Nephron (organoid): ENCODE measurements around the gene RPS16.

Source experiments
- H3K27ac Mint-ChIP-seq, 3 experiments: 2 replicates each; pipeline ENCODE4 v1.8.0; 2020; ENCODE audit warnings: mixed read lengths in 3 of 3, mild to moderate bottlenecking in 2 of 3, moderate library complexity in 1 of 3
- H3K27me3 Mint-ChIP-seq: 2 replicates; pipeline ENCODE4 v1.8.0; 2021; ENCODE audit warnings: low read depth, mild to moderate bottlenecking, moderate library complexity, mixed read lengths
- H3K36me3 Mint-ChIP-seq: 2 replicates; pipeline ENCODE4 v1.8.0; 2020; ENCODE audit warnings: low read depth, mixed read lengths
- H3K4me1 Mint-ChIP-seq: 2 replicates; pipeline ENCODE4 v1.8.0; 2020; ENCODE audit warnings: mixed read lengths
- H3K4me3 Mint-ChIP-seq, 3 experiments: 2 replicates each; pipeline ENCODE4 v1.8.0; 2020; ENCODE audit warnings: mild to moderate bottlenecking in 3 of 3, mixed read lengths in 3 of 3, moderate library complexity in 2 of 3
- H3K9me3 Mint-ChIP-seq: 2 replicates; pipeline ENCODE4 v1.8.0; 2020; ENCODE audit warnings: mixed read lengths
- TF ChIP-seq, protein P1 (sequence below), 3 experiments: fragments of 200-600 bp; sonication (generic); IDR thresholded peaks; one replicate each; pipeline ENCODE4 v1.5.0; 2021; ENCODE audit warnings: antibody characterized with exemption in 3 of 3; ENCODE audit not compliant: unreplicated experiment in 3 of 3

Gene RPS16

DNA sequence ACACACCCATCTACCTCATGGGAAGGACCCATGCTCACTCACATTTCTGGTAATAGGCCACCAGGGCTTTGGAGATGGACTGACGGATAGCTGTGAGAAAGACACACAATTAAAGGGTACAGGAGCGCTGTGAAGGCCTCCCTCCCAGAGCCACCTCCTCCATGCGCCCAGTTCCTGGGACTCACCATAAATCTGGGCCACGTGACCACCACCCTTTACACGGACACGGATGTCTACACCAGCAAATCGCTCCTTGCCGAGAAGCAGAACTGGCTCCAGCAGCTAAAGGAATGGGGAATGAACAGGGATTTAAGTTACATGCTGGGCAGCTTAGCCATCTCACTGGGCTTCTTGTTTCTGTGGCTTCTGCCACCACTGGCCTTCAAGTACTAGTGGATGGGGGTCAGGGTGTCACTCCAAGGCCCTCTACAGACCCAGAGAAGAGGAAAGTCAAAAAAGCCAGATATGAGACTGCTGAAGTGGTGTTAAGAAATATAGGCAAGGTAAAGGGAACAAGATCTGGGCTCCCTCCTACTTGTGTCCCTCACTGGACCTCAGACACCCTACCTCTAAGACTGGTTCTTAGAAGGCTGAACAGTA is 2.2 kb downstream of the RPS16 start:
- Mint-ChIP-seq H3K4me3 (peak overlapping the region; percentile 79 to 100 (median 100)), H3K9me3 (no peaks in the 10 kb centered on the region), H3K36me3 (peaks cover 30% of the 10 kb centered on the region), H3K27me3 (no peaks in the 10 kb centered on the region), H3K27ac (peak overlapping the region in 2 of 3 experiments; percentile 23 to 54), H3K4me1 (peaks cover 29% of the 10 kb centered on the region)
- TF ChIP-seq, protein P1, sequence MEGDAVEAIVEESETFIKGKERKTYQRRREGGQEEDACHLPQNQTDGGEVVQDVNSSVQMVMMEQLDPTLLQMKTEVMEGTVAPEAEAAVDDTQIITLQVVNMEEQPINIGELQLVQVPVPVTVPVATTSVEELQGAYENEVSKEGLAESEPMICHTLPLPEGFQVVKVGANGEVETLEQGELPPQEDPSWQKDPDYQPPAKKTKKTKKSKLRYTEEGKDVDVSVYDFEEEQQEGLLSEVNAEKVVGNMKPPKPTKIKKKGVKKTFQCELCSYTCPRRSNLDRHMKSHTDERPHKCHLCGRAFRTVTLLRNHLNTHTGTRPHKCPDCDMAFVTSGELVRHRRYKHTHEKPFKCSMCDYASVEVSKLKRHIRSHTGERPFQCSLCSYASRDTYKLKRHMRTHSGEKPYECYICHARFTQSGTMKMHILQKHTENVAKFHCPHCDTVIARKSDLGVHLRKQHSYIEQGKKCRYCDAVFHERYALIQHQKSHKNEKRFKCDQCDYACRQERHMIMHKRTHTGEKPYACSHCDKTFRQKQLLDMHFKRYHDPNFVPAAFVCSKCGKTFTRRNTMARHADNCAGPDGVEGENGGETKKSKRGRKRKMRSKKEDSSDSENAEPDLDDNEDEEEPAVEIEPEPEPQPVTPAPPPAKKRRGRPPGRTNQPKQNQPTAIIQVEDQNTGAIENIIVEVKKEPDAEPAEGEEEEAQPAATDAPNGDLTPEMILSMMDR (IDR thresholded peaks at IDR 0.05; ENCODE audit: unreplicated experiment in 3 of 3): no peak

DNA sequence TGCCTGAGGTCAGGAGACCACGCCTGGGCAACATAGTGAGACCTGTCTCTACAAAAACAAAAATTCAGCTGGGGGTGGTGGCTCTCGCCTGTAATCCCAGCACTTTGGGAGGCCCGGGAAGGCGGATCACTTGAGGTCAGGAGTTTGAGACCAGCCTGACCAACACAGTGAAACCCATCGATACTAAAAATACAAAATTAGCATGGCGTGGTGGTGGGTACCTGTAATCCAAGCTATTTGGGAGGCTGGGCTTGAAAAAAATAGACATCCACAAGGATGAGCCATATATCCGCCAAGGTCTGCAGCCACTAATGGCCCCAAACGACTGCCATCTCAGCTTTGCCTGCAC is 3.1 kb downstream of the RPS16 start:
- Mint-ChIP-seq H3K27me3 (no peaks in the 10 kb centered on the region), H3K4me3 (peak overlapping the region; percentile 53 to 79 (median 67)), H3K9me3 (no peaks in the 10 kb centered on the region), H3K4me1 (peaks cover 35% of the 10 kb centered on the region), H3K36me3 (peaks cover 30% of the 10 kb centered on the region), H3K27ac (peak overlapping the region in 1 of 3 experiments; percentile 55)
- TF ChIP-seq, protein P1 (IDR thresholded peaks at IDR 0.05; ENCODE audit: unreplicated experiment in 3 of 3): no peak

DNA sequence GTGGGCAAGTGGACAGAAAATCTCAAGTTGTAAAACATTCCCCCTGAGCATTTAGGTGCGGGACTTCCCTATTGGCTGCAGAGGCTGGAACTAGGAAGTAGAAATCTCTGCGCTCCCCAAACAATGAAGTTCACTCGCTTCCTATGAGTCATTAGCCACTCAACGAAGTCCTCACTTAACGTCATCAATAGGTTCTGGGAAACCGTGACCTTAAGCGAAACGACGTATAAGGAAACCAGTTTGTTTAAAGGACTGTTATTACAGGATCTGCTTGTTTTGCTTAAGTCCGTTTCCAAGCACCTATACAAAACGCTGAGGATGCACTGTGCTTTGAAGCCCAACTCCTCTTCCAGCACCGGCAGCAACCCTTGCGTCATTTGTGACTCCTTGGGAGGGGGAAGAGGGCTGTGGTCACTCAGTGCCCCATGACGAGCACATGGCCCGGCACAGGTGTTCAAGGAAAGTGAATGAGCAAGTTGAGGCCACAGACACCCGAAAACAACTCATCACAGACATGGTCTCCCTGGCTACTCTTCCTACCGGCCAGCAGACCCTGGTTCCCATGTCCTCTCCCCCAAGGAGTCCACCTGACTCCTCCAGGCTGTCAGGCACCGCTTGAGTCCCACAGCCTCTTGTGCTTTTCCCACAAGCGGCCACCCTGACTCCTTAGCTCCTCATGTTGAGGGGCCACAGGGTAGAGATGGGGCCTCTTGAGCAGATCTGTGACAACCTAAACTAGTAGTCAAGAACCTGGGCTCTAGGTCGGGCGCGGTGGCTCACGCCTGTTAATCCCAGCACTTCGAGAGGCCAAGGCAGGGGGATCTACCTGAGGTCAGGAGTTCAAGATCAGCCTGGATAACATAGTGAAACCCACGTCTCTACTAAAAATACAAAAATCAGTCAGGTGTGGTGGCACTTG is 4.8 kb downstream of the RPS16 start:
- Mint-ChIP-seq H3K27ac (peak overlapping the region; percentile 88 to 99 (median 90)), H3K4me3 (peak overlapping the region in 2 of 3 experiments; percentile 23 to 29), H3K27me3 (no peaks in the 10 kb centered on the region), H3K4me1 (peaks cover 34% of the 10 kb centered on the region), H3K9me3 (no peaks in the 10 kb centered on the region), H3K36me3 (peaks cover 35% of the 10 kb centered on the region)
- TF ChIP-seq, protein P1 (IDR thresholded peaks at IDR 0.05; ENCODE audit: unreplicated experiment in 3 of 3): no peak

DNA sequence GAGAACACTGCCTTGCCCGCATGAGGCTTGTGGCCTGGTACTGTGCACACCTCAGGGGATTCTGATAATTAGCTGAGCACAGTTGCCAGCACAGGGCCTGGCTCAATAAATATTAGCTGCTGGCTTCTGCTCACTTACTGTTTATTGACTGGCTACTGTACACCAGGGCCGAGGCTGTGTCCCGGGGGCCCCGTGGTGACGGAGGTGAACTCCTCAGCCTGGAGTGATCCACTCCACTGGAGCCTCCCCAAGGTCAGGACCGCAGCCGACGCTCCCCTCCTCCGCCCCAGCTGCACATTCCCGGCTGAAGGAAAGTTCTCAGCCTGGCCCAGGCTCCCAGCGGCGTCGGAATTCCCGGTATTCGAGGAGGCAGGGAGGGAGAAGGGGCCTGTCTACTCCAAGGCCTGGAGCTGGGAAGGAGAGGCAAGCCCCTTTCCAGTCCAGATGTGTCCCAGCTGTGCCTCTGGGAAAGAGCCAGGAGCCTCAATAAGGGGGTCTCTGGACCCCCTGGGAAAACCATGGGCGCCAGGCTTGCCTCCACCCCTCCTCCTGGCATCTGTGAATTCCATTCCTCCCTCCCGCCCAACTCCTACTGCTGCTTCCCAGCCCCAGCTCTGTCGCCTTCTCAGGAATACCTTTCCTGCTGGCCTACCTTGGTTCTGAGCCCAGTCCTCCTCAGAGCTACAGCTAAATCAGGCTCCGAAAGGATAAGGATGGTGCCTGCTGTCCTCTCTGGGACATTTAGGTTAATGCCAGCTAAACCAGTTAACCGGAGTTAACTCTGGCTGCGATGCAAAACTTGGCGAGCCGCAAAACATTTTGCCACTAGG is 7.3 kb downstream of the RPS16 start:
- Mint-ChIP-seq H3K4me1 (peaks cover 30% of the 10 kb centered on the region), H3K27me3 (no peaks in the 10 kb centered on the region), H3K9me3 (no peaks in the 10 kb centered on the region), H3K27ac (peak overlapping the region; percentile 96 to 99 (median 99)), H3K4me3 (peak overlapping the region; percentile 38 to 56 (median 48)), H3K36me3 (peaks cover 31% of the 10 kb centered on the region)
- TF ChIP-seq, protein P1 (IDR thresholded peaks at IDR 0.05; ENCODE audit: unreplicated experiment in 3 of 3): no peak

DNA sequence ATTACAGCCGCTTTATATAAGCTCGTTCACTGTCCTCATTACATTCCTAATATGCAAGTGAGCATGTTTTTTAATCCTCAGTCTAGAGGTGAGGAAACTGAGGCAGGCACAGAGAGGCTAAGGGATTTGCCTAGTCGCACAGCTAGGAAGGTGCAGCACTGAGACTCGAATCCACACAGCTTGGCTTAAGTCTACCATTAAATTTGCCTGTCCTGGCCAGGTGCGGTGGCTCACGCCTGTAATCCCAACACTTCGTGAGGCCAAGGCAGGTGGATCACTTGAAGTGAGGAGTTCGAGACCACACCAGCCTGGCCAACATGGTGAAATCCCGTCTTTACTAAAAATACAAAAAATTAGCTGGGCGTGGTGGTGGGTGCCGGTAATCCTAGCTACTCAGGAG is 8.0 kb downstream of the RPS16 start:
- H3K4me1 Mint-ChIP-seq: peaks cover 30% of the 10 kb centered on the region
- no peaks in the 10 kb centered on the region for H3K27me3 Mint-ChIP-seq
- no peaks in the 10 kb centered on the region for H3K9me3 Mint-ChIP-seq
- H3K27ac Mint-ChIP-seq: peak overlapping the region; percentile 96 to 99 (median 99)
- H3K4me3 Mint-ChIP-seq: no peak overlapping the region
- H3K36me3 Mint-ChIP-seq: peaks cover 27% of the 10 kb centered on the region
- TF ChIP-seq, protein P1 (IDR thresholded peaks at IDR 0.05; ENCODE audit: unreplicated experiment in 3 of 3): no peak
